SK-N-SH treated with all-trans-retinoic acid at 6 μM for 48 hours (cell line): ENCODE results near the gene CLIC1.

ENCODE experiments used
- ATAC-seq: fragments of 200-7000 bp; cut with Tn5 transposase; 3 replicates; pipeline ENCODE4 v1.9.1; 2020; ENCODE audit warnings: mild to moderate bottlenecking, moderate library complexity
- ARNTL ChIP-seq: fragments of 450-650 bp; formaldehyde crosslinking; IDR thresholded peaks from 2 replicates; pipeline ENCODE4 v1.5.0; 2020; ENCODE audit warnings: low read depth, mild to moderate bottlenecking, moderate library complexity, borderline replicate concordance
- BACH2 ChIP-seq: fragments of 250-450 bp; sonication (Bioruptor Pico); IDR thresholded peaks from 2 replicates; pipeline ENCODE4 v1.9.0; 2021; ENCODE audit warnings: mild to moderate bottlenecking, borderline replicate concordance
- CSDC2 ChIP-seq: fragments of 250-450 bp; sonication (Bioruptor Pico); IDR thresholded peaks from 2 replicates; pipeline ENCODE4 v1.5.0; 2020; ENCODE audit warnings: mild to moderate bottlenecking, moderate library complexity
- ESRRG ChIP-seq: fragments of 250-450 bp; sonication (Bioruptor Pico); IDR thresholded peaks from 2 replicates; pipeline ENCODE4 v1.6.1; 2021; ENCODE audit warnings: mild to moderate bottlenecking
- GLIS3 ChIP-seq: fragments of 250-450 bp; sonication (Bioruptor Pico); IDR thresholded peaks from 2 replicates; pipeline ENCODE4 v1.5.0; 2020; ENCODE audit warnings: mild to moderate bottlenecking, moderate library complexity
- ISL1 ChIP-seq: fragments of 250-450 bp; sonication (Bioruptor Pico); IDR thresholded peaks from 2 replicates; pipeline ENCODE4 v2.1.2; 2022; ENCODE audit warnings: mild to moderate bottlenecking, moderate library complexity
- PPARA ChIP-seq: fragments of 250-450 bp; sonication (Bioruptor Pico); IDR thresholded peaks from 2 replicates; pipeline ENCODE4 v1.5.0; 2020; ENCODE audit warnings: mild to moderate bottlenecking, borderline replicate concordance
- SNAI2 ChIP-seq: fragments of 250-450 bp; sonication (Bioruptor Pico); IDR thresholded peaks from 2 replicates; pipeline ENCODE4 v1.5.0; 2020; ENCODE audit warnings: mild to moderate bottlenecking, moderate library complexity
- TCF4 ChIP-seq: fragments of 250-450 bp; sonication (Bioruptor Pico); IDR thresholded peaks from 2 replicates; pipeline ENCODE4 v1.8.0; 2021; ENCODE audit warnings: mild to moderate bottlenecking, moderate library complexity, borderline replicate concordance
- TOX ChIP-seq: fragments of 250-450 bp; sonication (Bioruptor Pico); IDR thresholded peaks from 2 replicates; pipeline ENCODE4 v1.8.0; 2021; ENCODE audit warnings: mild to moderate bottlenecking, moderate library complexity, borderline replicate concordance
- ZC3H10 ChIP-seq: fragments of 250-450 bp; sonication (Bioruptor Pico); IDR thresholded peaks from 2 replicates; pipeline ENCODE4 v1.5.1; 2021; ENCODE audit warnings: mild to moderate bottlenecking, moderate library complexity
- ZFP3 ChIP-seq: fragments of 250-450 bp; sonication (Bioruptor Pico); IDR thresholded peaks from 2 replicates; pipeline ENCODE4 v1.5.0; 2020; ENCODE audit warnings: mild to moderate bottlenecking, moderate library complexity
- ZFP30 ChIP-seq: fragments of 450-650 bp; formaldehyde crosslinking; IDR thresholded peaks from 2 replicates; pipeline ENCODE4 v1.5.0; 2022; ENCODE audit warnings: mild to moderate bottlenecking, moderate library complexity
- ZNF565 ChIP-seq: fragments of 450-650 bp; formaldehyde crosslinking; conservative IDR thresholded peaks from 2 replicates; pipeline ENCODE4 v1.5.0; 2020; ENCODE audit warnings: low read depth, mild to moderate bottlenecking, moderate library complexity
- ZNF70 ChIP-seq: fragments of 450-650 bp; formaldehyde crosslinking; IDR thresholded peaks from 2 replicates; pipeline ENCODE4 v1.5.0; 2020; ENCODE audit warnings: mild to moderate bottlenecking, moderate library complexity
- ZNF8 ChIP-seq: fragments of 450-650 bp; formaldehyde crosslinking; IDR thresholded peaks from 2 replicates; pipeline ENCODE4 v1.5.0; 2020; ENCODE audit warnings: mild to moderate bottlenecking, moderate library complexity
- TF ChIP-seq, protein P1 (sequence below): fragments of 250-450 bp; sonication (Bioruptor Pico); IDR thresholded peaks from 2 replicates; pipeline ENCODE4 v1.8.0; 2021; ENCODE audit warnings: low read depth, mild to moderate bottlenecking, moderate library complexity, borderline replicate concordance
- TF ChIP-seq, protein P2 (sequence below): fragments of 250-450 bp; sonication (Bioruptor Pico); IDR thresholded peaks from 2 replicates; pipeline ENCODE4 v1.5.1; 2020; ENCODE audit warnings: low read depth, mild to moderate bottlenecking, moderate library complexity
- TF ChIP-seq, protein P3 (sequence below): fragments of 250-450 bp; sonication (Bioruptor Pico); IDR thresholded peaks from 2 replicates; pipeline ENCODE4 v1.5.1; 2021; ENCODE audit warnings: mild to moderate bottlenecking, moderate library complexity
- TF ChIP-seq, protein P4 (sequence below): fragments of 250-450 bp; sonication (Bioruptor Pico); IDR thresholded peaks from 2 replicates; pipeline ENCODE4 v1.8.0; 2020; ENCODE audit warnings: mild to moderate bottlenecking, moderate library complexity, borderline replicate concordance
- TF ChIP-seq, protein P5 (sequence below): fragments of 250-450 bp; sonication (Bioruptor Pico); IDR thresholded peaks from 2 replicates; pipeline ENCODE4 v1.5.0; 2020; ENCODE audit warnings: mild to moderate bottlenecking, moderate library complexity

The CLIC1 gene

DNA sequence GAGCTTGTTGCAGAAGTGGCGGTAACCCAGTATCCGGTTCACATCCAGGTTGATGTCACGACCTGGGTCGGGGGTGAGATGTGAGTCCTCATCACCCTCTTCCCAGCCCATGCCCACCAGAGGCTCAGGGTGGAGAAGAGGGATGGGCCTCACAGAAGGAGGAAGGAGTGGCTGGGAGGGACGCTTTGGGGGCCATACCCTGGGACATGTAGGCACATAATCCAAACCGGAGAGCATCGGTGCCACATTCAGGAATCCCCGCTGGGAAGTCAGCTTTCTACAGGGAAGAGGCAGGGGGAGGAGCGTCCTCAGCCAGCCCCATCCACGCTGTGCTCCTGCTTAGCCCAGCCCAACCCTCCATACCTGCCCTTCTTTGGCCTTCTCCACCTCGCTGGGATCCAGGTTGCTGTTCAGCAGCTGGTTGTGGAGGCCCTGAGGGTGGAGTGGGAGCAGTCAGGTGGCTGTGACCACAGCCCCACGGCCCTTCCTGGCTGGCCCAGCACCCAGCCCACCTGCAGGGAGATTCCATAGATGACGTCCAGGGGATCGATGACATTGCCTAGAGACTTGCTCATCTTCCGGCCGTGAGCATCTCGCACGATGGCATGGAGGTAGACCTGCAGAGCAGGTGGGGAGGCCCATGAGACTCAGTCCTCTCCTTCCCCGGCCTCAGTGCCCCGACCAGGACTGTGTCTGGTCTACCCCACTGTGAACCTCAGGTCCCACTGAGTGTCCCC lies 44.3 kb upstream of the CLIC1 start:
- no peak for ATAC-seq
- TF ChIP-seq ZNF565 (CRISPR knock-in tag) (no peak), ARNTL (no peak), ZFP30 (CRISPR knock-in tag) (no peak)
- TF ChIP-seq, protein P1, sequence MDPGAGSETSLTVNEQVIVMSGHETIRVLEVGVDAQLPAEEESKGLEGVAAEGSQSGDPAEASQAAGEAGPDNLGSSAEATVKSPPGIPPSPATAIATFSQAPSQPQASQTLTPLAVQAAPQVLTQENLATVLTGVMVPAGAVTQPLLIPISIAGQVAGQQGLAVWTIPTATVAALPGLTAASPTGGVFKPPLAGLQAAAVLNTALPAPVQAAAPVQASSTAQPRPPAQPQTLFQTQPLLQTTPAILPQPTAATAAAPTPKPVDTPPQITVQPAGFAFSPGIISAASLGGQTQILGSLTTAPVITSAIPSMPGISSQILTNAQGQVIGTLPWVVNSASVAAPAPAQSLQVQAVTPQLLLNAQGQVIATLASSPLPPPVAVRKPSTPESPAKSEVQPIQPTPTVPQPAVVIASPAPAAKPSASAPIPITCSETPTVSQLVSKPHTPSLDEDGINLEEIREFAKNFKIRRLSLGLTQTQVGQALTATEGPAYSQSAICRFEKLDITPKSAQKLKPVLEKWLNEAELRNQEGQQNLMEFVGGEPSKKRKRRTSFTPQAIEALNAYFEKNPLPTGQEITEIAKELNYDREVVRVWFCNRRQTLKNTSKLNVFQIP (CRISPR knock-in tag), result no peak
- TF ChIP-seq, protein P2, sequence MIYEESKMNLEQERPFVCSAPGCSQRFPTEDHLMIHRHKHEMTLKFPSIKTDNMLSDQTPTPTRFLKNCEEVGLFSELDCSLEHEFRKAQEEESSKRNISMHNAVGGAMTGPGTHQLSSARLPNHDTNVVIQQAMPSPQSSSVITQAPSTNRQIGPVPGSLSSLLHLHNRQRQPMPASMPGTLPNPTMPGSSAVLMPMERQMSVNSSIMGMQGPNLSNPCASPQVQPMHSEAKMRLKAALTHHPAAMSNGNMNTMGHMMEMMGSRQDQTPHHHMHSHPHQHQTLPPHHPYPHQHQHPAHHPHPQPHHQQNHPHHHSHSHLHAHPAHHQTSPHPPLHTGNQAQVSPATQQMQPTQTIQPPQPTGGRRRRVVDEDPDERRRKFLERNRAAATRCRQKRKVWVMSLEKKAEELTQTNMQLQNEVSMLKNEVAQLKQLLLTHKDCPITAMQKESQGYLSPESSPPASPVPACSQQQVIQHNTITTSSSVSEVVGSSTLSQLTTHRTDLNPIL (CRISPR knock-in tag), result no peak

DNA sequence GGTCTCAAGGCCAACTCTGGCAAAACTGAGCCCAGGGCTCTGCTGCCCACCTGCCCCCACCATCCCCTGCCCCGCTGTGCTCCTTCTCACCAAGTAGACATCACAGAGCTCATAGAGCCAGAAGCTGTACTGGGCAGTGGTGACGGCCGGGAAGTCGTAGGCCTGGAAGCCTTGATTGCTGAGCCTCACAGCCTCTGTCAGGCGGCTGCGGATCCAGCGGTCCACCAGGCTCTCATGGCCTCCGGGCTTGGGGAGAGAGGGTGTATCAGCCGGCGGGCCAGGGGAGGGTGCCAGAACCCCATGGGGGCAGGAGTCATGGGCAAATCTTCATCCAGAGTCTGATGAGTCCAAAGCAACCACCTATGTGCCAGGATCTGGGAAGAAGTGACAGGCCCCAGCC lies 43.6 kb upstream of the CLIC1 start:
- TF ChIP-seq ZFP30 (CRISPR knock-in tag) (no peak), CSDC2 (CRISPR knock-in tag) (no peak), SNAI2 (CRISPR knock-in tag) (no peak), ZFP3 (no peak), ESRRG (CRISPR knock-in tag) (no peak), TOX (CRISPR knock-in tag) (no peak), BACH2 (CRISPR knock-in tag) (no peak), PPARA (CRISPR knock-in tag) (no peak), TCF4 (CRISPR knock-in tag) (no peak), ZC3H10 (no peak), ZNF565 (CRISPR knock-in tag) (no peak), ISL1 (CRISPR knock-in tag) (no peak), ZNF8 (CRISPR knock-in tag) (no peak), ZNF70 (CRISPR knock-in tag) (no peak), GLIS3 (CRISPR knock-in tag) (no peak)
- TF ChIP-seq, protein P3, sequence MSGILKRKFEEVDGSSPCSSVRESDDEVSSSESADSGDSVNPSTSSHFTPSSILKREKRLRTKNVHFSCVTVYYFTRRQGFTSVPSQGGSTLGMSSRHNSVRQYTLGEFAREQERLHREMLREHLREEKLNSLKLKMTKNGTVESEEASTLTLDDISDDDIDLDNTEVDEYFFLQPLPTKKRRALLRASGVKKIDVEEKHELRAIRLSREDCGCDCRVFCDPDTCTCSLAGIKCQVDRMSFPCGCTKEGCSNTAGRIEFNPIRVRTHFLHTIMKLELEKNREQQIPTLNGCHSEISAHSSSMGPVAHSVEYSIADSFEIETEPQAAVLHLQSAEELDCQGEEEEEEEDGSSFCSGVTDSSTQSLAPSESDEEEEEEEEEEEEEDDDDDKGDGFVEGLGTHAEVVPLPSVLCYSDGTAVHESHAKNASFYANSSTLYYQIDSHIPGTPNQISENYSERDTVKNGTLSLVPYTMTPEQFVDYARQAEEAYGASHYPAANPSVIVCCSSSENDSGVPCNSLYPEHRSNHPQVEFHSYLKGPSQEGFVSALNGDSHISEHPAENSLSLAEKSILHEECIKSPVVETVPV (CRISPR knock-in tag), result no peak
- TF ChIP-seq, protein P1 (CRISPR knock-in tag), result no peak
- TF ChIP-seq, protein P4, sequence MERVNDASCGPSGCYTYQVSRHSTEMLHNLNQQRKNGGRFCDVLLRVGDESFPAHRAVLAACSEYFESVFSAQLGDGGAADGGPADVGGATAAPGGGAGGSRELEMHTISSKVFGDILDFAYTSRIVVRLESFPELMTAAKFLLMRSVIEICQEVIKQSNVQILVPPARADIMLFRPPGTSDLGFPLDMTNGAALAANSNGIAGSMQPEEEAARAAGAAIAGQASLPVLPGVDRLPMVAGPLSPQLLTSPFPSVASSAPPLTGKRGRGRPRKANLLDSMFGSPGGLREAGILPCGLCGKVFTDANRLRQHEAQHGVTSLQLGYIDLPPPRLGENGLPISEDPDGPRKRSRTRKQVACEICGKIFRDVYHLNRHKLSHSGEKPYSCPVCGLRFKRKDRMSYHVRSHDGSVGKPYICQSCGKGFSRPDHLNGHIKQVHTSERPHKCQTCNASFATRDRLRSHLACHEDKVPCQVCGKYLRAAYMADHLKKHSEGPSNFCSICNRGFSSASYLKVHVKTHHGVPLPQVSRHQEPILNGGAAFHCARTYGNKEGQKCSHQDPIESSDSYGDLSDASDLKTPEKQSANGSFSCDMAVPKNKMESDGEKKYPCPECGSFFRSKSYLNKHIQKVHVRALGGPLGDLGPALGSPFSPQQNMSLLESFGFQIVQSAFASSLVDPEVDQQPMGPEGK (CRISPR knock-in tag), result no peak
- TF ChIP-seq, protein P5, sequence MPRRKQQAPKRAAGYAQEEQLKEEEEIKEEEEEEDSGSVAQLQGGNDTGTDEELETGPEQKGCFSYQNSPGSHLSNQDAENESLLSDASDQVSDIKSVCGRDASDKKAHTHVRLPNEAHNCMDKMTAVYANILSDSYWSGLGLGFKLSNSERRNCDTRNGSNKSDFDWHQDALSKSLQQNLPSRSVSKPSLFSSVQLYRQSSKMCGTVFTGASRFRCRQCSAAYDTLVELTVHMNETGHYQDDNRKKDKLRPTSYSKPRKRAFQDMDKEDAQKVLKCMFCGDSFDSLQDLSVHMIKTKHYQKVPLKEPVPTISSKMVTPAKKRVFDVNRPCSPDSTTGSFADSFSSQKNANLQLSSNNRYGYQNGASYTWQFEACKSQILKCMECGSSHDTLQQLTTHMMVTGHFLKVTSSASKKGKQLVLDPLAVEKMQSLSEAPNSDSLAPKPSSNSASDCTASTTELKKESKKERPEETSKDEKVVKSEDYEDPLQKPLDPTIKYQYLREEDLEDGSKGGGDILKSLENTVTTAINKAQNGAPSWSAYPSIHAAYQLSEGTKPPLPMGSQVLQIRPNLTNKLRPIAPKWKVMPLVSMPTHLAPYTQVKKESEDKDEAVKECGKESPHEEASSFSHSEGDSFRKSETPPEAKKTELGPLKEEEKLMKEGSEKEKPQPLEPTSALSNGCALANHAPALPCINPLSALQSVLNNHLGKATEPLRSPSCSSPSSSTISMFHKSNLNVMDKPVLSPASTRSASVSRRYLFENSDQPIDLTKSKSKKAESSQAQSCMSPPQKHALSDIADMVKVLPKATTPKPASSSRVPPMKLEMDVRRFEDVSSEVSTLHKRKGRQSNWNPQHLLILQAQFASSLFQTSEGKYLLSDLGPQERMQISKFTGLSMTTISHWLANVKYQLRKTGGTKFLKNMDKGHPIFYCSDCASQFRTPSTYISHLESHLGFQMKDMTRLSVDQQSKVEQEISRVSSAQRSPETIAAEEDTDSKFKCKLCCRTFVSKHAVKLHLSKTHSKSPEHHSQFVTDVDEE (CRISPR knock-in tag), result no peak
- no peak for ATAC-seq
